Measurements from ENCODE around the gene PNPLA3. TPM values are rescaled to one million over a fixed set of nuclear protein-coding genes. Genes with fewer than 3 reads are reported as not detected.

PNPLA3 gene
- total and polyA plus RNA-seq, 2 of the 4 experiments (the other 2 are of a cell fraction), result 3.6 to 7.5 TPM

DNA sequence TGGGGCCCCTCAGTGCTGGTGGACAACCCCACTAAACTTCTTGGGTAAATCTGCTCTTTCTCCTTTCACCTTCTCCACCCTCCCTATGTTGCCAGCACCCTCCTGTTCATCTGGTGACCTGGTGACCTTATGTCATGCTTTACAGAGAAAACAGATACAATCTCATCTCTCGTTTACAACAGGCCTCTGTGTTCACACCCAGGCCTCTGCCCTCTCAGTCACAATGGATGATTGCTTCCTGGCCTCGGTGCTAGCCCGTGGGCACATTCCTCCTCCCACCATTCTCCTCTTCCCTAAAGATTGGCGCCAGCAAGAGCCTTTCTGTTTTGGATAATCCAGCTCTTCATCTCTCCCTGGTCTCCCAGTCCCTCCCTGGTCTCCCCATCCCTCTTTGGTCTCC, 12.3 kb upstream of the PNPLA3 start:
- H2BK5ac ChIP-seq (ENCODE audit: low read depth, low read length, poor library complexity, severe bottlenecking), result no peak overlapping the region
- intact Hi-C loops (cut with micrococcal nuclease), result no loop called here
- H4K8ac ChIP-seq (ENCODE audit: low read depth in 2 of 2, low read length in 2 of 2), result no peak overlapping the region
- H3K4ac ChIP-seq (ENCODE audit: low read depth, low read length), result no peak overlapping the region
- no peak overlapping the region for H3K4me2 ChIP-seq (ENCODE audit: low read depth, low read length)
- 48% methylated on average over 4 of the region's 4 CpGs; no CpG with 5 or more reads in 1 of the 2 experiments for WGBS, 2 experiments (ENCODE audit: extremely low coverage in 2 of 2, insufficient read length in 1 of 2)
- ChIA-PET POLR2A (ENCODE audit: unreplicated experiment) (no interaction called here), CTCF (no interaction called here)
- no peaks in the 10 kb centered on the region for H3K36me3 ChIP-seq (ENCODE audit: control insufficient read depth, insufficient read depth, low read length)
- H2BK20ac ChIP-seq (ENCODE audit: low read depth, low read length), result no peak overlapping the region
- in situ Hi-C loops (cut with MboI; ENCODE audit: low sequenced_read_pairs), result no loop called here
- H3K27me3 ChIP-seq (ENCODE audit: control insufficient read depth, insufficient read depth, low read length), result peaks cover 21% of the 10 kb centered on the region
- no peak overlapping the region for H3K27ac ChIP-seq (ENCODE audit: insufficient read depth, low read length)
- H2AK9ac ChIP-seq (replicated peaks; ENCODE audit: low read depth, low read length, poor library complexity), result no peak overlapping the region
- ATAC-seq (ENCODE audit: low read depth), result no peak
- no TSS peak for BruUV-seq (replicated peaks)
- H3K79me1 ChIP-seq (ENCODE audit: low read depth in 1 of 2, low read length in 2 of 2), result no peaks in the 10 kb centered on the region
- H2AFZ ChIP-seq (replicated peaks; ENCODE audit: low read length, poor library complexity), result no peak overlapping the region
- H2AK5ac ChIP-seq (ENCODE audit: low read depth, low read length), result no peak overlapping the region
- H3K4me1 ChIP-seq (ENCODE audit: control insufficient read depth, insufficient read depth, low read length), result peaks cover 7% of the 10 kb centered on the region
- H3K18ac ChIP-seq (ENCODE audit: low read depth, low read length), result no peak overlapping the region
- TF ChIP-seq MXI1 (IDR thresholded peaks at IDR 0.05; ENCODE audit: borderline replicate concordance, low read depth, low read length) (no peak), ELK1 (IDR thresholded peaks at IDR 0.05; ENCODE audit: borderline replicate concordance, low read depth, low read length) (no peak), USF2 (IDR thresholded peaks at IDR 0.05; ENCODE audit: low read depth, low read length) (no peak), POLR2A (IDR thresholded peaks at IDR 0.05; ENCODE audit: low read depth, low read length) (no peak), NFE2L2 (IDR thresholded peaks at IDR 0.05; ENCODE audit: low read depth, low read length) (no peak), SMC3 (IDR thresholded peaks at IDR 0.05; ENCODE audit: low read depth, low read length) (no peak), RCOR1 (IDR thresholded peaks at IDR 0.05; ENCODE audit: insufficient replicate concordance, low read length) (no peak), MAZ (IDR thresholded peaks at IDR 0.05; ENCODE audit: borderline replicate concordance, low read depth, low read length) (no peak), CTCF (conservative IDR thresholded peaks at IDR 0.05; ENCODE audit: low read depth, low read length) (no peak), RFX5 (IDR thresholded peaks at IDR 0.05; ENCODE audit: low read depth, low read length) (no peak), CEBPB (IDR thresholded peaks at IDR 0.05; ENCODE audit: low read depth, low read length) (no peak), RAD21 (IDR thresholded peaks at IDR 0.05; ENCODE audit: low read length) (no peak), MAFK (IDR thresholded peaks at IDR 0.05; ENCODE audit: low read depth, low read length) (no peak), FOS (IDR thresholded peaks at IDR 0.05; ENCODE audit: low read depth, low read length) (no peak), BHLHE40 (IDR thresholded peaks at IDR 0.05; ENCODE audit: low read depth, low read length) (no peak), CHD1 (IDR thresholded peaks at IDR 0.05; ENCODE audit: low read depth, low read length) (no peak)
- no peak overlapping the region for H3K9ac ChIP-seq (ENCODE audit: low read depth, low read length)
- H3K23ac ChIP-seq (ENCODE audit: low read depth, low read length), result no peak overlapping the region
- no peak overlapping the region for H3K14ac ChIP-seq (replicated peaks; ENCODE audit: low read depth, low read length)
- no peaks in the 10 kb centered on the region; the same call in 1 of the 2 replicates for H3K9me1 ChIP-seq (ENCODE audit: insufficient read depth, low read length)
- H4K5ac ChIP-seq (ENCODE audit: low read depth, low read length), result no peak overlapping the region
- no peak for DNase-seq
- H3K4me3 ChIP-seq (ENCODE audit: insufficient read depth, low read depth, low read length), result no peak overlapping the region
- dilution Hi-C loops (cut with HindIII; ENCODE audit: low sequenced_read_pairs, unreplicated experiment), result no loop called here
- H3K56ac ChIP-seq (ENCODE audit: extremely low read depth, insufficient read depth, low read length), result no peak overlapping the region
- no peak overlapping the region for H4K91ac ChIP-seq (ENCODE audit: insufficient read depth, low read depth, low read length)
- H4K20me1 ChIP-seq (ENCODE audit: insufficient read depth, low read length), result no peaks in the 10 kb centered on the region
- H2BK120ac ChIP-seq (ENCODE audit: low read depth, low read length), result no peak overlapping the region
- H3K9me3 ChIP-seq (ENCODE audit: control insufficient read depth, insufficient read depth, low read length), result no peaks in the 10 kb centered on the region
- H2BK15ac ChIP-seq (ENCODE audit: low read depth, low read length), result no peak overlapping the region
